ENCODE measurements around the gene PPP1R12A. TPM values are rescaled to one million over a fixed set of nuclear protein-coding genes. Genes with fewer than 3 reads are reported as not detected.

Gene PPP1R12A
- total RNA-seq, 1 experiment from 2014 or later: 52.0 TPM

GRCh38 chr12:79933532-79934264 lies 1.2 kb downstream of the PPP1R12A start:
- peak overlapping the region; percentile 89 for H3K4me2 ChIP-seq (ENCODE audit: low read length)
- H3K79me2 ChIP-seq (ENCODE audit: insufficient read depth, low read length): peaks cover 61% of the 10 kb centered on the region
- H3K9me3 ChIP-seq (ENCODE audit: control insufficient read depth in 1 of 2, insufficient read depth in 1 of 2, low read depth in 1 of 2, low read length in 2 of 2): no peaks in the 10 kb centered on the region
- DNase-seq (ENCODE audit: low read depth, low spot score): no peak
- ChIA-PET POLR2A (no interaction called here), RAD21 (ENCODE audit: low non-redundant PET in 1 of 2, low total read pairs in 2 of 2, uncharacterized antibody in 2 of 2, unreplicated experiment in 2 of 2) (no interaction called here), CTCF (no interaction called here)
- peak overlapping the region; percentile 77 to 91 for H3K4me3 ChIP-seq (replicated peaks in 1 of 2; ENCODE audit: low read depth in 1 of 2, low read length in 2 of 2)
- no peaks in the 10 kb centered on the region for H3K36me3 ChIP-seq (ENCODE audit: control insufficient read depth in 1 of 2, insufficient read depth in 2 of 2, low read length in 2 of 2)
- peaks cover 3 to 15% of the 10 kb centered on the region in 2 experiments; a peak in 3 of 4 replicates for H3K4me1 ChIP-seq (ENCODE audit: control insufficient read depth in 1 of 2, insufficient read depth in 2 of 2, low read length in 2 of 2)
- H4K20me1 ChIP-seq (ENCODE audit: insufficient read depth): no peaks in the 10 kb centered on the region
- no peak overlapping the region for H2AFZ ChIP-seq (ENCODE audit: low read depth, low read length, poor library complexity, severe bottlenecking)
- H3K27ac ChIP-seq (ENCODE audit: low read depth, low read length): peak overlapping the region; percentile 75
- H3K27me3 ChIP-seq (ENCODE audit: insufficient read depth, low read length): no peaks in the 10 kb centered on the region
- TSS peak; percentile 64 for BruUV-seq (replicated peaks)
- intact Hi-C loops (cut with micrococcal nuclease): no loop called here
- no peaks in the 10 kb centered on the region for H3K9me2 ChIP-seq (ENCODE audit: insufficient read depth)
- peak overlapping the region; percentile 91 for H3K9ac ChIP-seq (ENCODE audit: low read length)
- no peak for ATAC-seq
- TF ChIP-seq, protein P1, sequence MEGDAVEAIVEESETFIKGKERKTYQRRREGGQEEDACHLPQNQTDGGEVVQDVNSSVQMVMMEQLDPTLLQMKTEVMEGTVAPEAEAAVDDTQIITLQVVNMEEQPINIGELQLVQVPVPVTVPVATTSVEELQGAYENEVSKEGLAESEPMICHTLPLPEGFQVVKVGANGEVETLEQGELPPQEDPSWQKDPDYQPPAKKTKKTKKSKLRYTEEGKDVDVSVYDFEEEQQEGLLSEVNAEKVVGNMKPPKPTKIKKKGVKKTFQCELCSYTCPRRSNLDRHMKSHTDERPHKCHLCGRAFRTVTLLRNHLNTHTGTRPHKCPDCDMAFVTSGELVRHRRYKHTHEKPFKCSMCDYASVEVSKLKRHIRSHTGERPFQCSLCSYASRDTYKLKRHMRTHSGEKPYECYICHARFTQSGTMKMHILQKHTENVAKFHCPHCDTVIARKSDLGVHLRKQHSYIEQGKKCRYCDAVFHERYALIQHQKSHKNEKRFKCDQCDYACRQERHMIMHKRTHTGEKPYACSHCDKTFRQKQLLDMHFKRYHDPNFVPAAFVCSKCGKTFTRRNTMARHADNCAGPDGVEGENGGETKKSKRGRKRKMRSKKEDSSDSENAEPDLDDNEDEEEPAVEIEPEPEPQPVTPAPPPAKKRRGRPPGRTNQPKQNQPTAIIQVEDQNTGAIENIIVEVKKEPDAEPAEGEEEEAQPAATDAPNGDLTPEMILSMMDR (IDR thresholded peaks at IDR 0.05 in 2 of 3, conservative IDR thresholded peaks at IDR 0.05 in 1 of 3; ENCODE audit: borderline replicate concordance in 1 of 3, insufficient read depth in 1 of 3, low read depth in 2 of 3, low read length in 2 of 3): no peak
- TF ChIP-seq EGR1 (IDR thresholded peaks at IDR 0.05; ENCODE audit: low read depth) (no peak), ZFX (IDR thresholded peaks at IDR 0.05) (no peak), CEBPB (IDR thresholded peaks at IDR 0.05; ENCODE audit: low read depth) (no peak), ZNF274 (IDR thresholded peaks at IDR 0.05; ENCODE audit: low read depth, low read length) (no peak)
- TF ChIP-seq, protein P2, sequence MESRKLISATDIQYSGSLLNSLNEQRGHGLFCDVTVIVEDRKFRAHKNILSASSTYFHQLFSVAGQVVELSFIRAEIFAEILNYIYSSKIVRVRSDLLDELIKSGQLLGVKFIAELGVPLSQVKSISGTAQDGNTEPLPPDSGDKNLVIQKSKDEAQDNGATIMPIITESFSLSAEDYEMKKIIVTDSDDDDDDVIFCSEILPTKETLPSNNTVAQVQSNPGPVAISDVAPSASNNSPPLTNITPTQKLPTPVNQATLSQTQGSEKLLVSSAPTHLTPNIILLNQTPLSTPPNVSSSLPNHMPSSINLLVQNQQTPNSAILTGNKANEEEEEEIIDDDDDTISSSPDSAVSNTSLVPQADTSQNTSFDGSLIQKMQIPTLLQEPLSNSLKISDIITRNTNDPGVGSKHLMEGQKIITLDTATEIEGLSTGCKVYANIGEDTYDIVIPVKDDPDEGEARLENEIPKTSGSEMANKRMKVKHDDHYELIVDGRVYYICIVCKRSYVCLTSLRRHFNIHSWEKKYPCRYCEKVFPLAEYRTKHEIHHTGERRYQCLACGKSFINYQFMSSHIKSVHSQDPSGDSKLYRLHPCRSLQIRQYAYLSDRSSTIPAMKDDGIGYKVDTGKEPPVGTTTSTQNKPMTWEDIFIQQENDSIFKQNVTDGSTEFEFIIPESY (IDR thresholded peaks at IDR 0.05; ENCODE audit: extremely low read depth, insufficient replicate concordance, low read length): no peak
- TF ChIP-seq, protein P3, sequence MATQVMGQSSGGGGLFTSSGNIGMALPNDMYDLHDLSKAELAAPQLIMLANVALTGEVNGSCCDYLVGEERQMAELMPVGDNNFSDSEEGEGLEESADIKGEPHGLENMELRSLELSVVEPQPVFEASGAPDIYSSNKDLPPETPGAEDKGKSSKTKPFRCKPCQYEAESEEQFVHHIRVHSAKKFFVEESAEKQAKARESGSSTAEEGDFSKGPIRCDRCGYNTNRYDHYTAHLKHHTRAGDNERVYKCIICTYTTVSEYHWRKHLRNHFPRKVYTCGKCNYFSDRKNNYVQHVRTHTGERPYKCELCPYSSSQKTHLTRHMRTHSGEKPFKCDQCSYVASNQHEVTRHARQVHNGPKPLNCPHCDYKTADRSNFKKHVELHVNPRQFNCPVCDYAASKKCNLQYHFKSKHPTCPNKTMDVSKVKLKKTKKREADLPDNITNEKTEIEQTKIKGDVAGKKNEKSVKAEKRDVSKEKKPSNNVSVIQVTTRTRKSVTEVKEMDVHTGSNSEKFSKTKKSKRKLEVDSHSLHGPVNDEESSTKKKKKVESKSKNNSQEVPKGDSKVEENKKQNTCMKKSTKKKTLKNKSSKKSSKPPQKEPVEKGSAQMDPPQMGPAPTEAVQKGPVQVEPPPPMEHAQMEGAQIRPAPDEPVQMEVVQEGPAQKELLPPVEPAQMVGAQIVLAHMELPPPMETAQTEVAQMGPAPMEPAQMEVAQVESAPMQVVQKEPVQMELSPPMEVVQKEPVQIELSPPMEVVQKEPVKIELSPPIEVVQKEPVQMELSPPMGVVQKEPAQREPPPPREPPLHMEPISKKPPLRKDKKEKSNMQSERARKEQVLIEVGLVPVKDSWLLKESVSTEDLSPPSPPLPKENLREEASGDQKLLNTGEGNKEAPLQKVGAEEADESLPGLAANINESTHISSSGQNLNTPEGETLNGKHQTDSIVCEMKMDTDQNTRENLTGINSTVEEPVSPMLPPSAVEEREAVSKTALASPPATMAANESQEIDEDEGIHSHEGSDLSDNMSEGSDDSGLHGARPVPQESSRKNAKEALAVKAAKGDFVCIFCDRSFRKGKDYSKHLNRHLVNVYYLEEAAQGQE (IDR thresholded peaks at IDR 0.05; ENCODE audit: low read depth): no peak
